HL-60/S4 treated with phorbol 12-myristate 13-acetate at 8.2 ng/mL for 4 days and 3 days (cell line): Measurements from ENCODE around the gene NAA35.
"Not testable (repeated sequence)": the region's sequence is repeated elsewhere in the genome, so short reads cannot be mapped to it uniquely, and the experiment has no call there.

Experiments
- in situ Hi-C: fragments of 300-500 bp; cut with MboI; formaldehyde crosslinking; loops from 2 replicates; pipeline ENCODE4 v1.15.0; 2022; ENCODE audit warnings: low sequenced_read_pairs

Gene NAA35

GRCh38 chr9:86022687-86023266 lies 81.8 kb downstream of the NAA35 start:
- in situ Hi-C loops: no loop called here

GRCh38 chr9:86027767-86028166 lies 86.8 kb downstream of the NAA35 start:
- in situ Hi-C loops: no loop called here

- in situ Hi-C loops: no loop called here
Observed at GRCh38 chr9:86034863-86035734, 94.2 kb downstream of the NAA35 start.

GRCh38 chr9:86035827-86036440 lies 95.0 kb downstream of the NAA35 start:
- in situ Hi-C loops: no loop called here

GRCh38 chr9:86036555-86036954 lies 95.6 kb downstream of the NAA35 start:
- in situ Hi-C loops: no loop called here

GRCh38 chr9:86039991-86040860 lies 99.3 kb downstream of the NAA35 start:
- in situ Hi-C loops: no loop called here

- in situ Hi-C loops: no loop called here
Observed at GRCh38 chr9:86040861-86041155, 99.9 kb downstream of the NAA35 start.

GRCh38 chr9:86041311-86041741 lies 100.4 kb downstream of the NAA35 start:
- in situ Hi-C loops: no loop called here

- in situ Hi-C loops: no loop called here
Observed at GRCh38 chr9:86042199-86042978, 101.4 kb downstream of the NAA35 start.

GRCh38 chr9:86043586-86043985 lies 102.6 kb downstream of the NAA35 start:
- in situ Hi-C loops: no loop called here

- in situ Hi-C loops: no loop called here
Observed at GRCh38 chr9:86043999-86044398, 103.1 kb downstream of the NAA35 start.

GRCh38 chr9:86045654-86046053 lies 104.7 kb downstream of the NAA35 start:
- in situ Hi-C loops: no loop called here

- in situ Hi-C loops: no loop called here
Observed at GRCh38 chr9:86046071-86046636, 105.2 kb downstream of the NAA35 start.

- in situ Hi-C loops: no loop called here
Observed at GRCh38 chr9:86046930-86047341, 106.0 kb downstream of the NAA35 start.

GRCh38 chr9:86047361-86047760 lies 106.4 kb downstream of the NAA35 start:
- in situ Hi-C loops: no loop called here

GRCh38 chr9:86048018-86048742 lies 107.2 kb downstream of the NAA35 start:
- in situ Hi-C loops: not testable (repeated sequence)

- in situ Hi-C loops: no loop called here
Observed at GRCh38 chr9:86052556-86053468, 111.9 kb downstream of the NAA35 start.

- in situ Hi-C loops: no loop called here
Observed at GRCh38 chr9:86054695-86055094, 113.7 kb downstream of the NAA35 start.
